CD4-positive, alpha-beta T cell (primary cell): Measurements from ENCODE around the gene OSBPL5. TPM values are rescaled to one million over a fixed set of nuclear protein-coding genes. Genes with fewer than 3 reads are reported as not detected.

Source experiments
- ATAC-seq: fragments of 200-7000 bp; cut with Tn5 transposase; one replicate; pipeline ENCODE4 v1.10.0; 2022; ENCODE audit warnings: mild to moderate bottlenecking; ENCODE audit not compliant: poor library complexity
- CTCF ChIA-PET: fragments of 350-600 bp; sonication (Branson Sonifier 250); formaldehyde crosslinking; loops from one replicate; lab custom pipeline; 2021; ENCODE audit warnings: antibody characterized with exemption, inconsistent platforms; lab: Charles Lee
- POLR2A ChIA-PET: fragments of 350-600 bp; sonication (Branson Sonifier 250); formaldehyde crosslinking; loops from one replicate; lab custom pipeline; 2021; ENCODE audit warnings: antibody characterized with exemption, inconsistent platforms; lab: Charles Lee
- DNase-seq, 14 experiments: peaks; one replicate each; pipeline ENCODE4 v3.0.0-alpha.2; 2013 to 2020; ENCODE audit warnings: mixed read lengths in 2 of 14
- H3K27ac ChIP-seq, 2 donors: one replicate each; pipeline versions ENCODE4 v1.5.1 to v1.7.0; 2013; ENCODE audit warnings: low read length in 2 of 2, low read depth in 1 of 2, mild to moderate bottlenecking in 1 of 2
- H3K27me3 ChIP-seq, 2 experiments: 1 replicate in 1 of 2; 2 replicates in 1 of 2; pipeline versions ENCODE4 v1.6.1 to v1.7.0; 2013; ENCODE audit warnings: low read length in 2 of 2, control low read depth in 1 of 2, mild to moderate bottlenecking in 1 of 2, moderate library complexity in 1 of 2; ENCODE audit not compliant: insufficient read depth in 2 of 2, control insufficient read depth in 1 of 2
- H3K36me3 ChIP-seq: one replicate; pipeline ENCODE4 v1.6.1; 2013; ENCODE audit warnings: low read length, control low read depth; ENCODE audit not compliant: insufficient read depth
- H3K4me1 ChIP-seq: one replicate; pipeline ENCODE4 v1.6.1; 2013; ENCODE audit warnings: low read length, control low read depth; ENCODE audit not compliant: insufficient read depth
- H3K4me3 ChIP-seq: one replicate; pipeline ENCODE4 v1.5.1; 2013; ENCODE audit warnings: mild to moderate bottlenecking, low read length, moderate library complexity
- H3K9me3 ChIP-seq, 2 experiments: 1 replicate in 1 of 2; 2 replicates in 1 of 2; pipeline versions ENCODE4 v1.6.1 to v1.7.0; 2013; ENCODE audit warnings: low read length in 2 of 2, mild to moderate bottlenecking in 2 of 2, control low read depth in 1 of 2, moderate library complexity in 1 of 2; ENCODE audit not compliant: control insufficient read depth in 1 of 2, insufficient read depth in 1 of 2
- H3K27ac Mint-ChIP-seq: one replicate; pipeline ENCODE4 v1.8.0; 2020; ENCODE audit warnings: mixed read lengths
- H3K27me3 Mint-ChIP-seq: one replicate; pipeline ENCODE4 v1.8.0; 2021; ENCODE audit warnings: mixed read lengths
- H3K36me3 Mint-ChIP-seq: one replicate; pipeline ENCODE4 v1.8.0; 2021; ENCODE audit warnings: low read depth, mixed read lengths
- H3K4me1 Mint-ChIP-seq: one replicate; pipeline ENCODE4 v1.8.0; 2021; ENCODE audit warnings: low read depth, mixed read lengths
- H3K4me3 Mint-ChIP-seq: one replicate; pipeline ENCODE4 v1.8.0; 2020; ENCODE audit warnings: mild to moderate bottlenecking, mixed read lengths
- H3K9me3 Mint-ChIP-seq: one replicate; pipeline ENCODE4 v1.8.0; 2020; ENCODE audit warnings: mixed read lengths
- CTCF ChIP-seq: fragments of 200-600 bp; IDR thresholded peaks from one replicate; pipeline ENCODE4 v1.8.0; 2022; ENCODE audit warnings: antibody characterized with exemption, mild to moderate bottlenecking
- intact Hi-C, 2 experiments: fragments of 100-400 bp; cut with DNase I in 1 of 2; cut with micrococcal nuclease in 1 of 2; formaldehyde crosslinking; loops; one replicate each; pipeline versions ENCODE4 v1.15.1 to v1.9.0; 2023 to 2025; cut with DNase I, micrococcal nuclease
- total RNA-seq, 174 experiments: library from RNA in 2 of 174; stranded (reverse) in 2 of 174; gene quantifications; one replicate each; pipeline ENCODE4 v1.2.3 and lab custom pipeline; 2021 to 2026

OSBPL5 gene
- total RNA-seq, 2 experiments from 2014 or later, result 6.7 to 9.1 TPM

GRCh38 chr11:3043315-3043871, 121.7 kb downstream of the OSBPL5 start:
- no peaks in the 10 kb centered on the region for H3K9me3 Mint-ChIP-seq
- H3K9me3 ChIP-seq, result no peaks in the 10 kb centered on the region
- POLR2A ChIA-PET, result interaction anchor here (0.6 kb wide), 1 partner anchor 20 kb away, joined by 4 read pairs; no protein-coding TSS in a partner anchor
- peak overlapping the region; percentile 56 for H3K27ac Mint-ChIP-seq
- ATAC-seq (no peak), DNase-seq (peak in 1 of 14 experiments; percentile 11)
- H3K4me3 Mint-ChIP-seq, result no peak overlapping the region
- no peak overlapping the region for H3K4me3 ChIP-seq
- H3K4me1 Mint-ChIP-seq, result no peaks in the 10 kb centered on the region
- no peaks in the 10 kb centered on the region for H3K27me3 ChIP-seq
- CTCF ChIA-PET, result no interaction called here
- H3K36me3 ChIP-seq, result peaks cover 75% of the 10 kb centered on the region
- intact Hi-C loops, result no loop called here
- no peak overlapping the region for H3K27ac ChIP-seq
- peaks cover 8% of the 10 kb centered on the region for H3K4me1 ChIP-seq
- H3K27me3 Mint-ChIP-seq, result no peaks in the 10 kb centered on the region
- TF ChIP-seq CTCF, result no peak
- H3K36me3 Mint-ChIP-seq, result peaks cover 54% of the 10 kb centered on the region

GRCh38 chr11:3042496-3043314, 122.4 kb downstream of the OSBPL5 start:
- Mint-ChIP-seq H3K27me3 (no peaks in the 10 kb centered on the region), H3K27ac (peak overlapping the region; percentile 56), H3K36me3 (peaks cover 60% of the 10 kb centered on the region), H3K9me3 (no peaks in the 10 kb centered on the region), H3K4me3 (no peak overlapping the region), H3K4me1 (peaks cover 6% of the 10 kb centered on the region)
- ChIA-PET CTCF (no interaction called here), POLR2A (interaction anchor here (0.6 kb wide), 1 partner anchor 19 kb away, joined by 4 read pairs; no protein-coding TSS in a partner anchor)
- Histone ChIP-seq H3K4me1 (peaks cover 13% of the 10 kb centered on the region), H3K9me3 (no peaks in the 10 kb centered on the region), H3K27ac (no peak overlapping the region), H3K4me3 (no peak overlapping the region), H3K27me3 (no peaks in the 10 kb centered on the region), H3K36me3 (peaks cover 79% of the 10 kb centered on the region)
- ATAC-seq, result no peak
- intact Hi-C loops, result no loop called here
- no peak for DNase-seq
- no peak for TF ChIP-seq CTCF

GRCh38 chr11:3041699-3042441, 123.2 kb downstream of the OSBPL5 start:
- Histone ChIP-seq H3K4me3 (no peak overlapping the region), H3K4me1 (peaks cover 18% of the 10 kb centered on the region), H3K27me3 (no peaks in the 10 kb centered on the region), H3K9me3 (no peaks in the 10 kb centered on the region), H3K27ac (no peak overlapping the region), H3K36me3 (peaks cover 81% of the 10 kb centered on the region)
- intact Hi-C loops, result no loop called here
- Mint-ChIP-seq H3K36me3 (peaks cover 69% of the 10 kb centered on the region), H3K27ac (no peak overlapping the region), H3K9me3 (no peaks in the 10 kb centered on the region), H3K4me1 (peaks cover 14% of the 10 kb centered on the region), H3K27me3 (no peaks in the 10 kb centered on the region), H3K4me3 (no peak overlapping the region)
- POLR2A ChIA-PET, result no interaction called here
- ATAC-seq (no peak), DNase-seq (no peak)
- CTCF ChIA-PET, result no interaction called here
- TF ChIP-seq CTCF, result no peak
